ENCODE measurements around the gene SIDT2. TPM values are rescaled to one million over a fixed set of nuclear protein-coding genes. Genes with fewer than 3 reads are reported as not detected.
"Not testable (repeated sequence)": the region's sequence is repeated elsewhere in the genome, so short reads cannot be mapped to it uniquely, and the experiment has no call there.

Gene SIDT2
- 11.1 and 11.8 TPM in 2 replicates for polyA plus RNA-seq
- 19.9 and 29.2 TPM in 2 replicates for polyA minus RNA-seq

DNA sequence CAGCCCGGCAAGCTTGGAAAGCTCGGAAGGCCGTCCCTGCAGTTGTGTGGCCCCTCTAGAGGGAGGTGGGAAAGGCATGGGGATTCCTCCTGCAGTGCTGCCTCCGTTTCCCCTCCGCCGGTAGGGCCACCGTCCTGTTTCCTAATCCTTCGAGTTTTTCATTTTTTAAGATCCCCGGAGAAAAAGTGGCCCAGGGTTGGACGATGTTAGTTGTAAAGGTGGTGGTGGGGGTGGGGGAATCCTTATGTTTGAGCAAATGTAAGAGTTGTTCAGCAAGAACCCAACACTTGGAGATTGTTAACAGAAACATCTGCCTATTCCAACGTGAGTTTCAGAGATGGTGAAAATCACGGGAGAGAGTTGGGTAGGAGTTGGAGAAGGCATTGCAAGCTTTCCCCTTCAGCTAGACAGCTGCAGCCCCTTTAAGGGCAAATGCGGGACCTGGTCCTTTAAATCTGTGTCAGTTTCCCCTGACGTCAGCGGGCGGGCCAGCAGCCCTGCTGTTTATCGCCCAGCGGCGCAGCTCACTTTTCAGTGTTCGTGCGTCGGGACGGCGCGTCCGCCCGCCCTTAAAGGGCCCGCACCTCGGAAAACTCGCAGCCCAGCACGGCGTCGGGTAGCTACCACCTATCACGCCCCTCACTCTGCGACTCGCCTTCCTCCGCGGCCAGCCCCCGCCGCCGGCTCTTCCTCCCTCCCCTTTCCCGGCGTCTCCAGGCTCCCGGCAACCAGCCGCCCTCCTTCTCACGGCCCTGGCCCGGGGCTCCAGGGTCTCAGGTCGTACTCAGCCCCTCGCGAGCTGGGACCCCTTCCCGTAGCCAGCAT is at the start of gene SIDT2:
SIDT2 (plus strand) TSS at position 534 of the 825 bp plus-strand sequence. CDS start 521 bp downstream, outside the sequence.
- Histone ChIP-seq H3K79me2 (replicated peaks; ENCODE audit: insufficient read depth, low read length) (no peaks in the 10 kb centered on the region), H3F3A (ENCODE audit: insufficient read depth, low read length, poor library complexity, severe bottlenecking) (no peaks in the 10 kb centered on the region)
- TF ChIP-seq EP300 (conservative IDR thresholded peaks at IDR 0.05; ENCODE audit: poor library complexity, severe bottlenecking) (peak; percentile 42), POLR2AphosphoS5 (IDR thresholded peaks at IDR 0.05) (peak; percentile 82), RAD21 (conservative IDR thresholded peaks at IDR 0.05) (no peak), MXI1 (conservative IDR thresholded peaks at IDR 0.05; ENCODE audit: poor library complexity, severe bottlenecking) (peak; percentile 73)

GRCh38 chr11:117130396-117130795 is 48.1 kb upstream of the SIDT2 start:
- not testable (repeated sequence) for H3K9ac ChIP-seq (ENCODE audit: low read length); H3K79me2 ChIP-seq (replicated peaks; ENCODE audit: insufficient read depth, low read length); H3K9me3 ChIP-seq (ENCODE audit: low read length); H3K4me3 ChIP-seq (ENCODE audit: low read length); H3K27ac ChIP-seq (ENCODE audit: low read length); H2AFZ ChIP-seq (ENCODE audit: low read depth, low read length); H3K9me2 ChIP-seq (ENCODE audit: insufficient read depth, low read length); H3K4me2 ChIP-seq (ENCODE audit: low read length); H3F3A ChIP-seq (ENCODE audit: insufficient read depth, low read length, poor library complexity, severe bottlenecking); H3K27me3 ChIP-seq (ENCODE audit: insufficient read depth, low read depth, low read length); H3K36me3 ChIP-seq (ENCODE audit: insufficient read depth, low read length); H4K20me1 ChIP-seq (ENCODE audit: insufficient read depth)

More for the DNA sequence above, at the start of gene SIDT2:
- Histone ChIP-seq H3K9ac (ENCODE audit: low read length) (peak within 1 kb of the TSS; percentile 77), H3K9me2 (ENCODE audit: insufficient read depth, low read length) (no peaks in the 10 kb centered on the region), H3K36me3 (ENCODE audit: insufficient read depth, low read length) (no peaks in the 10 kb centered on the region), H3K4me2 (ENCODE audit: low read length) (peak within 1 kb of the TSS; percentile 94), H4K20me1 (ENCODE audit: insufficient read depth) (no peaks in the 10 kb centered on the region), H3K4me3 (ENCODE audit: low read length) (peak within 1 kb of the TSS; percentile 98), H3K9me3 (ENCODE audit: low read length) (no peaks in the 10 kb centered on the region), H3K27ac (ENCODE audit: low read length) (peak within 1 kb of the TSS; percentile 79), H2AFZ (ENCODE audit: low read depth, low read length) (peak within 1 kb of the TSS; percentile 56), H3K27me3 (ENCODE audit: insufficient read depth, low read depth, low read length) (no peaks in the 10 kb centered on the region)

DNA sequence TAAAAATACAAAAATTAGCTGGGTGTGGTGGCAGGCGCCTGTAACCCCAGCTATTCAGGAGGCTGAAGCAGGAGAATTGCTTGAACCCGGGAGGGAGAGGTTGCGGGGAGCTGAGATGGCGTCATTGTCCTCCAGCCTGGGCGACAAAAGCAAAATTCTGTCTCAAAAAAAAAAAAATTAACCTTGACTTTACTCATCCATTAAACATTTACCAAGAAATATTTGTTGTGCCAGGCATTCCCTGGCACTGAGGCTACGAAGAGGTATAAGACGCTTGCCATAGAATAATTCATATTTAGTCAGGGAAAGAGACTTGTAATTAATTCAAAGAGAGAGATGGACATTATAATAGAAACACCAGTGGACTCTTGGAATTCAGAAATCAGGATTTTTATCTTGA is 47.7 kb upstream of the SIDT2 start:
- H3K27me3 ChIP-seq (ENCODE audit: insufficient read depth, low read depth, low read length), result no peaks in the 10 kb centered on the region
- no peaks in the 10 kb centered on the region for H3K79me2 ChIP-seq (replicated peaks; ENCODE audit: insufficient read depth, low read length)
- H3F3A ChIP-seq (ENCODE audit: insufficient read depth, low read length, poor library complexity, severe bottlenecking), result no peaks in the 10 kb centered on the region
- TF ChIP-seq, protein P1, sequence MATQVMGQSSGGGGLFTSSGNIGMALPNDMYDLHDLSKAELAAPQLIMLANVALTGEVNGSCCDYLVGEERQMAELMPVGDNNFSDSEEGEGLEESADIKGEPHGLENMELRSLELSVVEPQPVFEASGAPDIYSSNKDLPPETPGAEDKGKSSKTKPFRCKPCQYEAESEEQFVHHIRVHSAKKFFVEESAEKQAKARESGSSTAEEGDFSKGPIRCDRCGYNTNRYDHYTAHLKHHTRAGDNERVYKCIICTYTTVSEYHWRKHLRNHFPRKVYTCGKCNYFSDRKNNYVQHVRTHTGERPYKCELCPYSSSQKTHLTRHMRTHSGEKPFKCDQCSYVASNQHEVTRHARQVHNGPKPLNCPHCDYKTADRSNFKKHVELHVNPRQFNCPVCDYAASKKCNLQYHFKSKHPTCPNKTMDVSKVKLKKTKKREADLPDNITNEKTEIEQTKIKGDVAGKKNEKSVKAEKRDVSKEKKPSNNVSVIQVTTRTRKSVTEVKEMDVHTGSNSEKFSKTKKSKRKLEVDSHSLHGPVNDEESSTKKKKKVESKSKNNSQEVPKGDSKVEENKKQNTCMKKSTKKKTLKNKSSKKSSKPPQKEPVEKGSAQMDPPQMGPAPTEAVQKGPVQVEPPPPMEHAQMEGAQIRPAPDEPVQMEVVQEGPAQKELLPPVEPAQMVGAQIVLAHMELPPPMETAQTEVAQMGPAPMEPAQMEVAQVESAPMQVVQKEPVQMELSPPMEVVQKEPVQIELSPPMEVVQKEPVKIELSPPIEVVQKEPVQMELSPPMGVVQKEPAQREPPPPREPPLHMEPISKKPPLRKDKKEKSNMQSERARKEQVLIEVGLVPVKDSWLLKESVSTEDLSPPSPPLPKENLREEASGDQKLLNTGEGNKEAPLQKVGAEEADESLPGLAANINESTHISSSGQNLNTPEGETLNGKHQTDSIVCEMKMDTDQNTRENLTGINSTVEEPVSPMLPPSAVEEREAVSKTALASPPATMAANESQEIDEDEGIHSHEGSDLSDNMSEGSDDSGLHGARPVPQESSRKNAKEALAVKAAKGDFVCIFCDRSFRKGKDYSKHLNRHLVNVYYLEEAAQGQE (IDR thresholded peaks at IDR 0.05; ENCODE audit: borderline replicate concordance), result no peak
- H3K4me3 ChIP-seq (ENCODE audit: low read length), result no peak overlapping the region
- H3K9ac ChIP-seq (ENCODE audit: low read length), result no peak overlapping the region
- no peaks in the 10 kb centered on the region for H4K20me1 ChIP-seq (ENCODE audit: insufficient read depth)
- H3K27ac ChIP-seq (ENCODE audit: low read length), result no peak overlapping the region
- no peak overlapping the region for H3K4me2 ChIP-seq (ENCODE audit: low read length)
- H3K9me3 ChIP-seq (ENCODE audit: low read length), result no peaks in the 10 kb centered on the region
- H3K9me2 ChIP-seq (ENCODE audit: insufficient read depth, low read length), result no peaks in the 10 kb centered on the region
- H2AFZ ChIP-seq (ENCODE audit: low read depth, low read length), result no peak overlapping the region
- H3K36me3 ChIP-seq (ENCODE audit: insufficient read depth, low read length), result no peaks in the 10 kb centered on the region

DNA sequence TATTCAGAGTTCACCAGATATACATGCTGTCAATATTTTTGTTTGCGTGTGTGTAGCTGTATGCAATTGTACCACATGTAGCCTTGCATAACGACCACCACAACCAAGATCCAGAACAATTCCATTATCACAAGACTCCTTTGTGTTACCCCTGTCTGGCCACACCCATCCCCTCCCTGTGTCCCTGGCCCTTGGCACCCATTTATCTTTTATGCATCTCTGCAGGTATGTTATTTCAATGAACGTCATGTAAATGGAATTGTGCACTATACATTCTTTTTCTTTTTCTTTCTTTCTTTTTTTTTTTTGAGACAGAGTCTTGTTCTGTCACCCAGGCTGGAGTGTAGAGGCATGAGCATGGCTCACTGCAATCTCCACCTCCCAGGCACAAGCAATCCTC is 44.1 kb upstream of the SIDT2 start:
- Histone ChIP-seq H3K9me2 (ENCODE audit: insufficient read depth, low read length) (no peaks in the 10 kb centered on the region), H3K36me3 (ENCODE audit: insufficient read depth, low read length) (no peaks in the 10 kb centered on the region), H3K27ac (ENCODE audit: low read length) (no peak overlapping the region), H2AFZ (ENCODE audit: low read depth, low read length) (no peak overlapping the region), H3K4me3 (ENCODE audit: low read length) (no peak overlapping the region), H3K9me3 (ENCODE audit: low read length) (no peaks in the 10 kb centered on the region), H3K9ac (ENCODE audit: low read length) (no peak overlapping the region), H3F3A (ENCODE audit: insufficient read depth, low read length, poor library complexity, severe bottlenecking) (no peaks in the 10 kb centered on the region), H4K20me1 (ENCODE audit: insufficient read depth) (no peaks in the 10 kb centered on the region), H3K27me3 (ENCODE audit: insufficient read depth, low read depth, low read length) (no peaks in the 10 kb centered on the region), H3K4me2 (ENCODE audit: low read length) (no peak overlapping the region), H3K79me2 (replicated peaks; ENCODE audit: insufficient read depth, low read length) (no peaks in the 10 kb centered on the region)
- TF ChIP-seq, protein P2, sequence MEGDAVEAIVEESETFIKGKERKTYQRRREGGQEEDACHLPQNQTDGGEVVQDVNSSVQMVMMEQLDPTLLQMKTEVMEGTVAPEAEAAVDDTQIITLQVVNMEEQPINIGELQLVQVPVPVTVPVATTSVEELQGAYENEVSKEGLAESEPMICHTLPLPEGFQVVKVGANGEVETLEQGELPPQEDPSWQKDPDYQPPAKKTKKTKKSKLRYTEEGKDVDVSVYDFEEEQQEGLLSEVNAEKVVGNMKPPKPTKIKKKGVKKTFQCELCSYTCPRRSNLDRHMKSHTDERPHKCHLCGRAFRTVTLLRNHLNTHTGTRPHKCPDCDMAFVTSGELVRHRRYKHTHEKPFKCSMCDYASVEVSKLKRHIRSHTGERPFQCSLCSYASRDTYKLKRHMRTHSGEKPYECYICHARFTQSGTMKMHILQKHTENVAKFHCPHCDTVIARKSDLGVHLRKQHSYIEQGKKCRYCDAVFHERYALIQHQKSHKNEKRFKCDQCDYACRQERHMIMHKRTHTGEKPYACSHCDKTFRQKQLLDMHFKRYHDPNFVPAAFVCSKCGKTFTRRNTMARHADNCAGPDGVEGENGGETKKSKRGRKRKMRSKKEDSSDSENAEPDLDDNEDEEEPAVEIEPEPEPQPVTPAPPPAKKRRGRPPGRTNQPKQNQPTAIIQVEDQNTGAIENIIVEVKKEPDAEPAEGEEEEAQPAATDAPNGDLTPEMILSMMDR (IDR thresholded peaks at IDR 0.05; ENCODE audit: poor library complexity, severe bottlenecking), result no peak
- TF ChIP-seq TAF1 (IDR thresholded peaks at IDR 0.05; ENCODE audit: low read depth), result no peak
- no peak for TF ChIP-seq RAD21 (conservative IDR thresholded peaks at IDR 0.05)
- TF ChIP-seq POLR2AphosphoS5 (IDR thresholded peaks at IDR 0.05), result no peak
- no peak for TF ChIP-seq EP300 (conservative IDR thresholded peaks at IDR 0.05; ENCODE audit: poor library complexity, severe bottlenecking)
- TF ChIP-seq SMC3 (conservative IDR thresholded peaks at IDR 0.05; ENCODE audit: poor library complexity), result no peak
- TF ChIP-seq, protein P1 (IDR thresholded peaks at IDR 0.05; ENCODE audit: borderline replicate concordance), result no peak
- no peak for TF ChIP-seq MXI1 (conservative IDR thresholded peaks at IDR 0.05; ENCODE audit: poor library complexity, severe bottlenecking)

All from neural cell (in vitro differentiated cells).